Spleen (tissue), 7 donors: Measurements from ENCODE around the gene ALK.

ENCODE experiments used
- CTCF ChIP-seq, 11 experiments: fragments of 200-600 bp in 7 of 11; fragments of 450-650 bp in 4 of 11; sonication (generic) in 4 of 11; IDR thresholded peaks in 8 of 11; conservative IDR thresholded peaks in 3 of 11; 1 replicate in 7 of 11; 2 replicates in 4 of 11; pipeline versions ENCODE4 v1.4.0 to v1.8.0; 2016 to 2021; ENCODE audit warnings: antibody characterized with exemption in 11 of 11, inconsistent platforms in 4 of 11, mild to moderate bottlenecking in 1 of 11
- POLR2A ChIP-seq, 3 donors: fragments of 450-650 bp; IDR thresholded peaks; one replicate each; pipeline ENCODE4 v1.5.1; 2017; ENCODE audit warnings: antibody characterized with exemption in 3 of 3, mild to moderate bottlenecking in 1 of 3
- POLR2AphosphoS5 ChIP-seq, 3 donors: sonication (generic); formaldehyde crosslinking; IDR thresholded peaks; one replicate each; pipeline ENCODE4 v1.5.1; 2017; ENCODE audit warnings: antibody characterized with exemption in 3 of 3
- donor health status: DM: no; HTN: no; CAD: no; lungs with moderate emphysema.
- donor health status: DM: no; HTN: no; CAD: no.
- donor health status: DM: no; HTN: no; CAD: no.

GRCh38 chr2:29789911-29790485, 131.4 kb downstream of the ALK start:
- TF ChIP-seq CTCF (IDR thresholded peaks at IDR 0.05 in 8 of 11, conservative IDR thresholded peaks at IDR 0.05 in 3 of 11) (no peak), POLR2AphosphoS5 (IDR thresholded peaks at IDR 0.05) (no peak), POLR2A (IDR thresholded peaks at IDR 0.05) (no peak)
